ENCODE measurements around the gene RIC8B. TPM values are rescaled to one million over a fixed set of nuclear protein-coding genes. Genes with fewer than 3 reads are reported as not detected.

Gene RIC8B
- polyA plus RNA-seq, 1 donor (not counting 4 experiments of a cell fraction or from before 2014, with no cell fraction given): 6.8 TPM

DNA sequence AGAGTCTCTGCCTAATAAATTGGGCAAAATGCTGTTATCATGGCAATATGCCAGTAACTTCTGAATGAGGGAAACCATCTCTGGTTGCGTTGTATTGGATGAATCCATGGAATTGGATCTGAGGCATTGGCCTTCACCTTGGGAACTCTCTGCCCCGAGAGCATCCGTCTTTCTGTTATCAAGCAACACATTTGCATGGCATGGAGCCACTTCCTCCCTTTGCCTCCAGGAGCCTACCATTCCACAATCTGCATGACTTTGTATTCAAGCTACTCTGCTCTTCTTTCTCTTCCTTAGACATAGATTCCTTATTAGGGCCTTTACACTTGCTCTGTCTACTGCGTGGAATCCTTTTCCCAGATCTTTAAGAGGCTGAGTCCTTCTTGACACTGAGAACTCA lies 57.2 kb downstream of the RIC8B start:
- Histone ChIP-seq H2AFZ (ENCODE audit: control insufficient read depth, low read length) (no peak overlapping the region), H3K27me3 (ENCODE audit: control insufficient read depth, extremely low read depth, insufficient read depth, low read length) (no peaks in the 10 kb centered on the region), H3K79me2 (ENCODE audit: control insufficient read depth, insufficient read depth, low read length) (no peaks in the 10 kb centered on the region), H4K20me1 (ENCODE audit: control insufficient read depth, extremely low read depth, insufficient read depth, low read length) (no peaks in the 10 kb centered on the region), H3K27ac (ENCODE audit: control insufficient read depth, insufficient read depth, low read length) (no peak overlapping the region), H3K9me3 (ENCODE audit: control insufficient read depth, low read depth, low read length) (no peaks in the 10 kb centered on the region), H3K4me2 (ENCODE audit: control insufficient read depth, extremely low read depth, insufficient read depth, low read depth, low read length) (no peak overlapping the region), H3K9ac (ENCODE audit: control insufficient read depth, extremely low read depth, insufficient read depth, low read length) (no peak overlapping the region), H3K9me1 (ENCODE audit: control insufficient read depth, extremely low read depth, insufficient read depth, low read length) (no peaks in the 10 kb centered on the region), H3K4me3 (ENCODE audit: control insufficient read depth in 2 of 3, extremely low read depth in 1 of 3, insufficient read depth in 2 of 3, low read depth in 1 of 3, low read length in 3 of 3) (no peak overlapping the region), H3K4me1 (ENCODE audit: control insufficient read depth, extremely low read depth, insufficient read depth, low read length) (no peaks in the 10 kb centered on the region), H3K36me3 (ENCODE audit: control insufficient read depth in 2 of 2, extremely low read depth in 1 of 2, insufficient read depth in 2 of 2, low read length in 2 of 2) (no peaks in the 10 kb centered on the region)
- dilution Hi-C loops (cut with MboI; ENCODE audit: extremely low pct_ligation_motif_present, low sequenced_read_pairs): no loop called here
- no peak for TF ChIP-seq EZH2 (IDR thresholded peaks at IDR 0.05; ENCODE audit: low read length)
- TF ChIP-seq, protein P1, sequence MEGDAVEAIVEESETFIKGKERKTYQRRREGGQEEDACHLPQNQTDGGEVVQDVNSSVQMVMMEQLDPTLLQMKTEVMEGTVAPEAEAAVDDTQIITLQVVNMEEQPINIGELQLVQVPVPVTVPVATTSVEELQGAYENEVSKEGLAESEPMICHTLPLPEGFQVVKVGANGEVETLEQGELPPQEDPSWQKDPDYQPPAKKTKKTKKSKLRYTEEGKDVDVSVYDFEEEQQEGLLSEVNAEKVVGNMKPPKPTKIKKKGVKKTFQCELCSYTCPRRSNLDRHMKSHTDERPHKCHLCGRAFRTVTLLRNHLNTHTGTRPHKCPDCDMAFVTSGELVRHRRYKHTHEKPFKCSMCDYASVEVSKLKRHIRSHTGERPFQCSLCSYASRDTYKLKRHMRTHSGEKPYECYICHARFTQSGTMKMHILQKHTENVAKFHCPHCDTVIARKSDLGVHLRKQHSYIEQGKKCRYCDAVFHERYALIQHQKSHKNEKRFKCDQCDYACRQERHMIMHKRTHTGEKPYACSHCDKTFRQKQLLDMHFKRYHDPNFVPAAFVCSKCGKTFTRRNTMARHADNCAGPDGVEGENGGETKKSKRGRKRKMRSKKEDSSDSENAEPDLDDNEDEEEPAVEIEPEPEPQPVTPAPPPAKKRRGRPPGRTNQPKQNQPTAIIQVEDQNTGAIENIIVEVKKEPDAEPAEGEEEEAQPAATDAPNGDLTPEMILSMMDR (optimal IDR thresholded peaks at IDR 0.05 in 1 of 3, IDR thresholded peaks at IDR 0.05 in 1 of 3, conservative IDR thresholded peaks at IDR 0.05 in 1 of 3; ENCODE audit: extremely low read depth in 1 of 3, insufficient read depth in 2 of 3, low read length in 3 of 3): no peak
- DNase-seq (ENCODE audit: low read depth, low spot score): no peak
- no peak for FAIRE-seq

DNA sequence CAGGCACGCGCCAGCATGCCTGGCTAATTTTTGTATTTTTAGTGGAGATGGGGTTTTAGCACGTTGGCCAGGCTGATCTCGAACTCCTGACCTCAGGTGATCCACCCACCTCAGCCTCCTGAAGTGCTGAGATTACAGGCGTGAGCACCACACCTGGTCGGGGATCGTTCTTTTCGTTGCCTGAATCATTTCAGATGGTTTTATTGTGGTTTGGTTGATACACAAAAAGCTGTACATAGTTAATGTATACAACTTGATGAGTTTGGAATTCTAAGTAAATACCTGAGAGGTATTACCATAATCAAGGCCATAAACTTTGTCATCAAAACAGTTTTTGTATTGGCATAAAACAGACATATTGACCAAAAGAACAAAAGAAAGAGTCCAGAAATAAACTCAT lies 63.3 kb downstream of the RIC8B start:
- DNase-seq (ENCODE audit: low read depth, low spot score) (no peak), FAIRE-seq (no peak)
- Histone ChIP-seq H3K27me3 (ENCODE audit: control insufficient read depth, extremely low read depth, insufficient read depth, low read length) (no peaks in the 10 kb centered on the region), H3K36me3 (ENCODE audit: control insufficient read depth in 2 of 2, extremely low read depth in 1 of 2, insufficient read depth in 2 of 2, low read length in 2 of 2) (no peaks in the 10 kb centered on the region), H3K4me2 (ENCODE audit: control insufficient read depth, extremely low read depth, insufficient read depth, low read depth, low read length) (no peak overlapping the region), H3K4me1 (ENCODE audit: control insufficient read depth, extremely low read depth, insufficient read depth, low read length) (no peaks in the 10 kb centered on the region), H4K20me1 (ENCODE audit: control insufficient read depth, extremely low read depth, insufficient read depth, low read length) (no peaks in the 10 kb centered on the region), H3K79me2 (ENCODE audit: control insufficient read depth, insufficient read depth, low read length) (no peaks in the 10 kb centered on the region), H3K4me3 (ENCODE audit: control insufficient read depth in 2 of 3, extremely low read depth in 1 of 3, insufficient read depth in 2 of 3, low read depth in 1 of 3, low read length in 3 of 3) (no peak overlapping the region), H3K9ac (ENCODE audit: control insufficient read depth, extremely low read depth, insufficient read depth, low read length) (no peak overlapping the region), H3K27ac (ENCODE audit: control insufficient read depth, insufficient read depth, low read length) (no peak overlapping the region), H3K9me1 (ENCODE audit: control insufficient read depth, extremely low read depth, insufficient read depth, low read length) (no peaks in the 10 kb centered on the region), H2AFZ (ENCODE audit: control insufficient read depth, low read length) (no peak overlapping the region), H3K9me3 (ENCODE audit: control insufficient read depth, low read depth, low read length) (no peaks in the 10 kb centered on the region)
- TF ChIP-seq, protein P1 (optimal IDR thresholded peaks at IDR 0.05 in 1 of 3, IDR thresholded peaks at IDR 0.05 in 1 of 3, conservative IDR thresholded peaks at IDR 0.05 in 1 of 3; ENCODE audit: extremely low read depth in 1 of 3, insufficient read depth in 2 of 3, low read length in 3 of 3): no peak
- TF ChIP-seq EZH2 (IDR thresholded peaks at IDR 0.05; ENCODE audit: low read length): no peak
- dilution Hi-C loops (cut with MboI; ENCODE audit: extremely low pct_ligation_motif_present, low sequenced_read_pairs): no loop called here

All from keratinocyte (primary cell).